WTC11 (cell line): ENCODE data around the gene HIKESHI.

ENCODE experiments used
- GABPB1 ChIP-seq: sonication (generic); formaldehyde crosslinking; IDR thresholded peaks from 2 replicates; pipeline ENCODE4 v1.8.1; 2023; ENCODE audit warnings: mild to moderate bottlenecking, missing genetic modification reagents
- RORB ChIP-seq: fragments of 250-450 bp; sonication (Bioruptor Pico); IDR thresholded peaks from 2 replicates; pipeline ENCODE4 v1.9.0; 2021; ENCODE audit warnings: mild to moderate bottlenecking
- TEAD1 ChIP-seq: sonication (generic); formaldehyde crosslinking; IDR thresholded peaks from 2 replicates; pipeline ENCODE4 v1.8.0; 2022; ENCODE audit warnings: mild to moderate bottlenecking, missing genetic modification reagents
- ZNF263 ChIP-seq: sonication (generic); formaldehyde crosslinking; IDR thresholded peaks from 2 replicates; pipeline ENCODE4 v1.8.1; 2022; ENCODE audit warnings: low read depth, mild to moderate bottlenecking, moderate library complexity, missing genetic modification reagents
- TF ChIP-seq, protein P1 (sequence below): fragments of 200-600 bp; IDR thresholded peaks from 2 replicates; pipeline ENCODE4 v1.8.0; 2022; ENCODE audit warnings: antibody characterized with exemption

DNA sequence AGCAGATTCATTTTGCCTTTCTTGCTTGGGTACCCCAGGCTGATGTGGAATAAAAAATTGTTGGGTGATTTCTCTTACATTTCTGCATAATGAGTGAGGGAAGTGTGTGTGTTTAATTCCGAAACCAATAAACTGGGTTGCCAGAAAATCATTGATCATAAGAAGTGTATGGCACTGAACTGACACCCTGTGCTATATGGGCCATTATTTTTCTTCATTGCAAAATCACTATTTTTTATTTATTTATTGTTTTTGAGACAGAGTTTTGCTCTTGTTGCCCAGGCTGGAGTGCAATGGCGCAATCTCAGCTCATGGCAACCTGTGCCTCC, 14.6 kb upstream of the HIKESHI start:
- TF ChIP-seq GABPB1 (CRISPR knock-in tag) (no peak), RORB (CRISPR knock-in tag) (no peak), TEAD1 (CRISPR knock-in tag) (no peak), ZNF263 (no peak)
- TF ChIP-seq, protein P1, sequence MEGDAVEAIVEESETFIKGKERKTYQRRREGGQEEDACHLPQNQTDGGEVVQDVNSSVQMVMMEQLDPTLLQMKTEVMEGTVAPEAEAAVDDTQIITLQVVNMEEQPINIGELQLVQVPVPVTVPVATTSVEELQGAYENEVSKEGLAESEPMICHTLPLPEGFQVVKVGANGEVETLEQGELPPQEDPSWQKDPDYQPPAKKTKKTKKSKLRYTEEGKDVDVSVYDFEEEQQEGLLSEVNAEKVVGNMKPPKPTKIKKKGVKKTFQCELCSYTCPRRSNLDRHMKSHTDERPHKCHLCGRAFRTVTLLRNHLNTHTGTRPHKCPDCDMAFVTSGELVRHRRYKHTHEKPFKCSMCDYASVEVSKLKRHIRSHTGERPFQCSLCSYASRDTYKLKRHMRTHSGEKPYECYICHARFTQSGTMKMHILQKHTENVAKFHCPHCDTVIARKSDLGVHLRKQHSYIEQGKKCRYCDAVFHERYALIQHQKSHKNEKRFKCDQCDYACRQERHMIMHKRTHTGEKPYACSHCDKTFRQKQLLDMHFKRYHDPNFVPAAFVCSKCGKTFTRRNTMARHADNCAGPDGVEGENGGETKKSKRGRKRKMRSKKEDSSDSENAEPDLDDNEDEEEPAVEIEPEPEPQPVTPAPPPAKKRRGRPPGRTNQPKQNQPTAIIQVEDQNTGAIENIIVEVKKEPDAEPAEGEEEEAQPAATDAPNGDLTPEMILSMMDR = no peak
